SJCRH30 (cell line): ENCODE data around the gene CFH. TPM values are rescaled to one million over a fixed set of nuclear protein-coding genes. Genes with fewer than 3 reads are reported as not detected.
"Not testable (repeated sequence)": the region's sequence is repeated elsewhere in the genome, so short reads cannot be mapped to it uniquely, and the experiment has no call there.

ENCODE experiments used
- DNase-seq, 2 experiments: peaks; one replicate each; pipeline ENCODE4 v3.0.0-alpha.2; 2015 to 2020
- H3K27ac ChIP-seq: fragments of 250-450 bp; sonication (Bioruptor Pico); 2 replicates; pipeline ENCODE4 v1.5.1; 2020; ENCODE audit warnings: mild to moderate bottlenecking, moderate library complexity
- H3K27me3 ChIP-seq: fragments of 250-450 bp; sonication (Bioruptor Pico); 2 replicates; pipeline ENCODE4 v1.5.1; 2020; ENCODE audit warnings: mild to moderate bottlenecking, moderate library complexity
- H3K36me3 ChIP-seq: fragments of 250-450 bp; sonication (Bioruptor Pico); 2 replicates; pipeline ENCODE4 v1.5.1; 2020; ENCODE audit warnings: mild to moderate bottlenecking, moderate library complexity
- H3K4me1 ChIP-seq: fragments of 250-450 bp; sonication (Bioruptor Pico); 2 replicates; pipeline ENCODE4 v1.5.1; 2020; ENCODE audit warnings: mild to moderate bottlenecking, moderate library complexity
- H3K4me3 ChIP-seq: fragments of 250-450 bp; sonication (Bioruptor Pico); 2 replicates; pipeline ENCODE4 v1.5.1; 2020; ENCODE audit warnings: mild to moderate bottlenecking, moderate library complexity
- H3K9me3 ChIP-seq: fragments of 250-450 bp; sonication (Bioruptor Pico); replicated peaks from 2 replicates; pipeline ENCODE4 v1.5.1; 2020; ENCODE audit warnings: mild to moderate bottlenecking, moderate library complexity
- total RNA-seq: library from RNA; depleted of rRNA; stranded (reverse); fragments of >200 nt; shearing (Covaris generic); gene quantifications from 2 replicates; pipeline ENCODE4 v1.2.3, GENCODE V29; 2014; rRNA removed

CFH gene
- total RNA-seq, 1 experiment from 2014 or later: 84.2 TPM

GRCh38 chr1:196765019-196765740 is 113.3 kb downstream of the CFH start:
- H3K27me3 ChIP-seq: not testable (repeated sequence)

GRCh38 chr1:196769823-196770222 is 118.0 kb downstream of the CFH start:
- H3K4me3 ChIP-seq, H3K27ac ChIP-seq, H3K27me3 ChIP-seq, H3K36me3 ChIP-seq, H3K9me3 ChIP-seq, DNase-seq: not testable (repeated sequence)
- peaks cover 19% of the 10 kb centered on the region for H3K4me1 ChIP-seq

More at GRCh38 chr1:196765019-196765740, 113.3 kb downstream of the CFH start:
- H3K36me3 ChIP-seq, H3K27ac ChIP-seq, DNase-seq, H3K9me3 ChIP-seq, H3K4me3 ChIP-seq, H3K4me1 ChIP-seq: not testable (repeated sequence)

DNA sequence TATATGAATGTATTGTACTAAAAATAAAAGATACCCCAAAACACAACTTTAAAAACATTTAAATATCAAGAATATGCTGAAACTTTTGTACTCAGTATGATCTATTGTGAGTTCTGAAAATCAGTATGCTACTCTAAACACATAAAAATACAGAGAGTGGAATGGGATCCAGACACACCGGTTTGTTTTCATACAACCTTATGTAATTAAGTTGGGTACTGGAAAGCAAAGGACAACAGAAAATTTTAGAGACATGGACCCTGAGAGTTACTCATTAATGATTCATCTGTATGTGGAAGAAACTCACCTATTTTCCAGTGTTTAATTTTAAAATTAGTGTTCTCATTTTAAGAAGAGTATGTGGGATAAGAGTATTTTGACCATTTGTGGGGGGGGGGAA is 121.9 kb downstream of the CFH start:
- Histone ChIP-seq H3K4me3 (no peak overlapping the region), H3K27me3 (no peaks in the 10 kb centered on the region), H3K36me3 (no peaks in the 10 kb centered on the region), H3K9me3 (no peaks in the 10 kb centered on the region), H3K4me1 (peaks cover 22% of the 10 kb centered on the region), H3K27ac (peak overlapping the region; percentile 97)
- no peak for DNase-seq

GRCh38 chr1:196774175-196774574 is 122.3 kb downstream of the CFH start:
- H3K27ac ChIP-seq: peak overlapping the region; percentile 97
- no peaks in the 10 kb centered on the region for H3K27me3 ChIP-seq
- DNase-seq: peak; percentile 40 to 84
- no peaks in the 10 kb centered on the region for H3K36me3 ChIP-seq
- peaks cover 22% of the 10 kb centered on the region for H3K4me1 ChIP-seq
- no peak overlapping the region for H3K4me3 ChIP-seq
- H3K9me3 ChIP-seq: no peaks in the 10 kb centered on the region

GRCh38 chr1:196774603-196775002 is 122.8 kb downstream of the CFH start, which contains the start of gene CFHR3:
Gene CFHR3, plus strand, starts transcription at chr1:196774840. Its CDS starts 47 bp downstream, at chr1:196774887.
- Histone ChIP-seq H3K27ac (peak within 1 kb of the TSS; percentile 97), H3K36me3 (no peaks in the 10 kb centered on the region), H3K9me3 (no peaks in the 10 kb centered on the region), H3K4me3 (no peak within 1 kb of the TSS), H3K4me1 (peaks cover 22% of the 10 kb centered on the region), H3K27me3 (no peaks in the 10 kb centered on the region)
- no peak for DNase-seq

GRCh38 chr1:196777603-196778002 is 125.8 kb downstream of the CFH start:
- Histone ChIP-seq H3K4me3 (no peak overlapping the region), H3K4me1 (peaks cover 22% of the 10 kb centered on the region), H3K27ac (no peak overlapping the region), H3K9me3 (no peaks in the 10 kb centered on the region), H3K36me3 (no peaks in the 10 kb centered on the region), H3K27me3 (no peaks in the 10 kb centered on the region)
- DNase-seq: no peak

DNA sequence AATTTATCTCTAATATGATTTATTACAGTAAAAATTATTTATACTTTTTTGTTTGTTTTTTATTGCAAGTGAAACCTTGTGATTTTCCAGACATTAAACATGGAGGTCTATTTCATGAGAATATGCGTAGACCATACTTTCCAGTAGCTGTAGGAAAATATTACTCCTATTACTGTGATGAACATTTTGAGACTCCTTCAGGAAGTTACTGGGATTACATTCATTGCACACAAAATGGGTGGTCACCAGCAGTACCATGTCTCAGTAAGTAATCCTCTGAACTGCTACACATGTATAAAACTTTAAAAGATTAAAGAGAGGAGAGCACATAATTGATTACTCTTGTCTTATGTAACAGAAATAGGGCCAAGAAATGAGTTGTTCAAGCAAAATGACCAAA is 127.2 kb downstream of the CFH start:
- Histone ChIP-seq H3K27ac (no peak overlapping the region), H3K4me3 (no peak overlapping the region), H3K9me3 (no peaks in the 10 kb centered on the region), H3K27me3 (no peaks in the 10 kb centered on the region), H3K4me1 (peaks cover 9% of the 10 kb centered on the region), H3K36me3 (no peaks in the 10 kb centered on the region)
- no peak for DNase-seq

- H3K9me3 ChIP-seq, H3K4me3 ChIP-seq, H3K4me1 ChIP-seq, DNase-seq, H3K27me3 ChIP-seq, H3K36me3 ChIP-seq, H3K27ac ChIP-seq: not testable (repeated sequence)
Measured at GRCh38 chr1:196791252-196791651, 139.4 kb downstream of the CFH start.

DNA sequence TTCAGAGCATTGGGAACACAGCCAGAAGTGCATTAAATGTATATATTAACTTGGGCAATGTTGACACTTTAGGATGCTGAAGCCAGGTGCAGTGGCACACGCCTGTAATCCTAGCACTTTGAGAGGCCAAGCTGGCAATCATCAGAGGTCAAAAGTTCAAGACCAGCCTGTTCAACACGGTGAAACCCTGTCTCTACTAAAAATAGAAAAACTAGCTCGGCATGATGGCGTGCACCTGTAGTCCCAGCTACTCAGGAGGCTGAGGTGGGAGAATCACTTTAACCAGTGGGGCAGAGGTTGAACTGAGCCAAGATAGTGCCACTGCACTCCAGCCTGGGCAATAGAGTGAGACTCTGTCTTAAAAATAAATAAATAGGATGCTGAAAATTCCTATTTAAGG is 142.3 kb downstream of the CFH start:
- H3K27ac ChIP-seq, H3K4me3 ChIP-seq, H3K9me3 ChIP-seq, H3K27me3 ChIP-seq, H3K36me3 ChIP-seq, H3K4me1 ChIP-seq: not testable (repeated sequence)
- peak; percentile 23 to 47 for DNase-seq

Other genes with a start within 250 kb of the CFH start
- gene KCNT2, start 43.6 kb upstream of the CFH start, total RNA-seq: 1.3 and 2.7 TPM in 2 replicates
- gene CFHR3, start 122.8 kb downstream of the CFH start, total RNA-seq: 0.77 and 0.99 TPM in 2 replicates
- gene CFHR1, start 167.7 kb downstream of the CFH start, total RNA-seq: 0.10 TPM in 1 of 2 replicates, not detected in the other
- not detected in 2 replicates for gene CFHR4, start 236.0 kb downstream of the CFH start, total RNA-seq